MV-4-11 (cell line): Measurements from ENCODE around the gene TMEM115.

Source experiments
- DNase-seq: peaks from one replicate; lab custom pipeline; 2025; lab: John Stamatoyannopoulos, UW

TMEM115 gene

DNA sequence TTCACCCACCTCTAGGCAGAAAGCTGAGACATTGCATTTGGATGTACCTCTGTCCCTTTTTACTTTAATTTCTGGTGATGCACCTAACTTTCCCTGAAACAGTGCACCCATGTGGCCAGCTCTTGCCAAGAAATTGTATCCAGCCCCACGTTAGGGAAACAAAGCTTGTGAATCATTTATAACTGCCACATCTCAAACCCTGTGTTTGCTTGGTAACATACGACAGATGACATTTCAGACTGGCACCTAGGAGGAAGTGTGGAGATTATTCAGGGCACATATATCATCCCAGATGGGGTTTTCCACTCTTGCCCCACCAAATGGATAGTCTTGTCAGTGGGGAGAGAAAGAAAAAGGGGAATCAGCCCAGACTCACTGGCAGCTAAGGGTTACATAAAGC is 6.5 kb downstream of the TMEM115 start:
- DNase-seq, result peak; percentile 48

- DNase-seq, result no peak
Observed at GRCh38 chr3:50351323-50351697, 8.0 kb downstream of the TMEM115 start.

- DNase-seq, result peak; percentile 95
Observed at GRCh38 chr3:50350527-50351322, 8.6 kb downstream of the TMEM115 start, which contains the start of the genes CYB561D2 and NPRL2. Gene CYB561D2 (plus strand): TSS chr3:50350862. CDS start chr3:50351434, 572 bp downstream. Gene NPRL2 (minus strand): TSS chr3:50350775. CDS start chr3:50350652, 123 bp downstream.

DNA sequence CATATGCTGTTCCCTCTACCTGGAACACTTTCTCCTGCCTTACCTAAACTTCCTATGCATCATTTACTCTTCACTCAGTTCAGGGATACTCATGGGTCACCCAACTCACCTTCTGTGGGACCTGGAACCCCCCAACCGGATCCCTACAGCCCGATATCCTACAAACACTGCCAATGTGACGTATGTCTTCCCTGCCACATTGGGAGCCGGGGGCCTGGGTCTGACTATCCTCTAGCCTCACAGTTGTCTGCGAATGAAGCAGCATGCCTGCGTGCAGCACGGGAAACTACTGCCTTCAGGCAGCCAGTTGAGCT is 9.2 kb downstream of the TMEM115 start:
- DNase-seq, result no peak

- DNase-seq, result peak; percentile 62
Observed at GRCh38 chr3:50347187-50347813, 12.0 kb downstream of the TMEM115 start.

DNA sequence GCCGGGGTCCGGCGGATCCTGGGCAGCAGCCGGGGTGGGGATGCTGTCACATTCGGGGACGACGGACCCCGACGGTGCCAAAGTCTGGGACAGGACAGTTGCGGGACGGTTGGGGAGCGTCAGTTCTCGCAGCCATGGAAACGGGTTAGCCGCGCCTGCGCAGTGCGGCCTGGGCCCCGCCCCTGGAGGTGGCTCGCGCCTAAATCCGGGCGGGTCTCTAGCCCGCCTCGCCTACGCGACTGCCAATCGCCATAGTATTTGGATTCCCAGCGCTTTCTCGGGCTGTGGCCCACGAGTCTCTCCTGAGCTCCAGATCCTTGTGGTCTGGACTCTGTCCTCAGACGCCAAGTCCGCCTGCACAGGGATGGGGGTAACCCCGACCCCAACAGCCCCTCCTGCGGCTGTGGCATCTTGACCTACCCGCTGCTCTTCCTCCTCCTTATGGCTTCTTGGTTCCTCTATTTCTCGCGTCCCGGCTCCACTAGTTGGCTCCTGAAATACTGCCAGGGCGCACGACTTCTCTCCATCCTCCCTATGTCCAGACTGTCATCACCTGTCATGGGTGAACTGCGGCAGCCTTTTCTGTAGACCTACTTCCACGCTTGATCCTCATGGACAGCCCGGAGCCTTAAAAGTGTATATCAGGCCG is 13.6 kb downstream of the TMEM115 start, which contains the start of gene ZMYND10:
Gene ZMYND10 (minus strand): TSS at position 147 of the 649 bp plus-strand sequence. CDS start 153 bp downstream, outside the sequence.
- peak; percentile 73 for DNase-seq

- no peak for DNase-seq
Observed at GRCh38 chr3:50345008-50345407, 14.3 kb downstream of the TMEM115 start.

DNA sequence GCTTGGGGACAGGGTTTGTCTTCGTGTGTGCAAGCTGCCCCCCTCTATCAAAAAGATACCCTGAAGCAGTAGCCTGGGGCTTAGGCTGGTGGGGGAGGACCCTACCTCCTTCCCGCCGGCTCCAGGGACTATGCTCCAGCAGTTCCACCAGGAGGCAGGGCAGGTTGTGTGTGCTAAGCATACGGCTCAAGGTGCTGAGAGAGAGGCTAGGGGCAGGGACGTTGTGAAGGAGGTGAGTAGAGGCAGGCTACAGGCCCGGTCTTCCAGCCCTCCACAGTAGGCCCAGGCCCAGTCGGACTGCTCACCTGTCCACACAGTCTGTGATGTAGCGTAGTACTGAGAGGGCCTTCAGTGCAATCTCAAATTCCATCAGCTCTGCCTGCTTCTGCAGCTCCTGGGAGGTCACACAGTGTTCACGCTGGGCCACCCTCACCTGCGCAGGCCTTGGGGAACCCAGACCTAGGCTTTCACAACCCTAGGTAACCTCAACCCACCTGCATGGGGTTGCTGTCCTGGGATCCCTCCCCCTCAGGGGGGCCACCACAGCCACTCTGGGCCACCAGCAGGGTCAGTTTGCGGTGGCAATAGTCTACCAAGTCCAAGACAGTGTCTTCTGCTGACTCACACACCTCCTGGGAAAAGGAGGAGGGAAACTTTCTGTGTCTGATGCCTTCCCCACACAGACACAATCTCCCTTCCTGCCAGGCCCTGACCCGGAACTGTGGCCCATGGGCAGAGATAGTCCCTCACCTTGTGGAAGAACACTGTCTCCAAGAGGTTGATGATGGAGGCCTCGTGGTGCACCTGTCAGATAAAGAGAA is 16.3 kb downstream of the TMEM115 start:
- no peak for DNase-seq

DNA sequence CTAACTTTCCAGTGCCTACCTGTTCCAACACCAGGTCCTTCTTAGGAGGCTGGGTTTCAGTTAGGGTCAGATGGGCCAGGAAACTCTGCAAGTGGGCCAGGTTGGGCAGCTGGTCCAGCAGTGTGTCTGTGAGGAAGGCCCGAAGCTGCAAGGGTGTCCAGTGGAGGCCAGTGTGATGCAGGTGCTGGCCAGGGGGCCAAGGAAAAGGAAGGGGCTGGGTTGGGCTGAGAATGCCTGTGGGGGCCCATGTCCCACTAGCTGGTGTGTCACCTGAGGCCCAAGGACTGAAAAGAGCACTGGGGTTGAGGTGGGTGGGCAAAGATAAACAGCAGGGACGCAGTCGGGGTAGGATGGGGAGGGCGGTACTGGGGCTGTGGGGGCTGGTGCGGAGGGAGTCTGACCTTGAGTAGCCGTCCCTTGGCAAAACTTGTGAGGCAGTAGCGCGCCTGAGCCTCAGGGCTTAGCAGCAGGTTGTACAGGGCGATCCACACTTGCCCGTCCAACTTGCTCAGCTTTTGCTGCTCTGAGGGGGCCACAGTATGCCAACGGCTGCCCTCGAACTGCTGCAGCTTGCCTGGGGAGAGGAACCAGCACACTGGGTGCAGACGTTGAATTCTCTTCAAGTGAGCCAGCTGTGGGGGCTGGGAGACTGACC is 17.2 kb downstream of the TMEM115 start:
- DNase-seq, result no peak

DNA sequence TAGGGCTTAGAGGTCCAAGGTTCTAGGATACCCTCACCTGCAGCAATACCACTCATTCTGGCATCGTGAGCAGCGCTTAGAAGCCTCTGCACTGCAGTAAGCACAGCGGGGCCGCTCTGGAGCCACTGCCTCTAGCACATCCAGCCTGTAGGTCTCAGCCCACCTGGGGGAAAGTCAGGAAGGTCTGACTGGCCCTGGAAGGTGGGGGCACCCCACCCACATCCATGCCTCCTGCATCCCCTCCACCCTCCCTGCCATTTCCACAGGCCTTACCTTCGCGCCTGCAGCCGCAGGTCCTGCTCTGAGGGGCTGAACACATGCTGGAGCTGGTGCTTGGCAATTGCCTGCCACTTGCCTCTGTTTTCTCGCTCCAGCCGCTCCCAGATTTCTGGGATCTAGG is 17.8 kb downstream of the TMEM115 start:
- DNase-seq, result no peak

- peak; percentile 96 for DNase-seq
Observed at GRCh38 chr3:50340448-50341329, 18.6 kb downstream of the TMEM115 start, which contains the start of gene RASSF1. Gene RASSF1 (minus strand): TSS chr3:50340836. CDS start chr3:50340805, 31 bp downstream.

GRCh38 chr3:50340147-50340447 is 19.2 kb downstream of the TMEM115 start:
- DNase-seq, result no peak

DNA sequence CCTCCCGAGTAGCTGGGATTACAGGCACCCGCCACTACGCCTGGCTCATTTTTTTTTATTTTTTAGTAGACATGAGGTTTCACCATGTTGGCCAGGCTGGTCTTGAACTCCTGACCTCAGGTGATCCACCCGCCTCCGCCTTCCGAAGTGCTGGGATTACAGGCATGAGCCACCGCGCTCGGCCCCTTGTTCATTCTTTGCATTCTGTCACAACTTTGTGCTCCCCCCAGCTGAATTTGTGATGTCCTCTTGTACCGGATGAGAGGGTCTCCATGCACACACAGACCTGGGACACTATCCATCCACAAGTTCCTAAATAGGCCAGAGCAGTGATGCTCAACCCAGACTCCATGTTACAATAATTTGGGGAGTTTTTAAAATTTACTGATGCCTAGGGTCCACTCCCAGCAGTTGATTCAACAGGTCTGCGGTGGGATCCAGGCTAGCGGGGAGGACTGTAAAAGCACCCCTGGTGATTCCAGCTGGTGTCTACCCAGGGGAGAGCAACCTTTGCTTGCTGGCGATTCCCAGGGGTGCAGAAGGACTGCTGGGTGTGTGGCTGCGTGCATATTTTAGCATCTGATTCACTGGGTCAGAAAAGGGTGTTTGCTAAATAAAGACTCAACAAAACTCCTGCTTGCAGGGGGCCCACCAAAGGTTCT is 19.7 kb downstream of the TMEM115 start:
- no peak for DNase-seq

DNA sequence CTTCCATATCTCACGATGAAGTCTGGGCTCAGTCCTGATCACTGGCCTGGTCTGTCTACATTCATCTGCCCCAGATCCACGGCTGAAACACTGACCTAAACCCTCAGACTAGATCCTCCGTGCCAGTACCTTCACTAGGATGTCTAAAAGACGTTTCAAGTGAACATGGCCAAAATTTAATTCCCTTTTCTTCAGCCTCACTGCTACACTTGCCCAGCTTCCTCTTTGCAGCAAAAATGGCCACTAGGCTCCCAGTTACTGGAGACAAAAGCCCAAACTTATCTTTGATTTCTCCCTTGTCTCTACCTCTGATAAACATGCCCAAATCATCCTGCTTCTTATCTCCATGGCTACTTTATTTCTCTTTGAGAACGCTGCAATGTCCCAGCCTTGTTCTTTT is 20.4 kb downstream of the TMEM115 start:
- peak; percentile 47 for DNase-seq

GRCh38 chr3:50337175-50337861 is 22.0 kb downstream of the TMEM115 start:
- DNase-seq, result peak; percentile 98

GRCh38 chr3:50336452-50337174 is 22.7 kb downstream of the TMEM115 start:
- DNase-seq, result no peak

- no peak for DNase-seq
Observed at GRCh38 chr3:50334339-50335075, 24.8 kb downstream of the TMEM115 start.

- no peak for DNase-seq
Observed at GRCh38 chr3:50333744-50334328, 25.5 kb downstream of the TMEM115 start.
